SK-N-MC (cell line): Measurements from ENCODE around the gene OR13C3.

Experiments used
- DNase-seq: peaks from one replicate; pipeline ENCODE4 v3.0.0-alpha.2; 2011; ENCODE audit warnings: low read depth, low spot score
- H3K27ac ChIP-seq: fragments of 200-600 bp; sonication (generic); 2 replicates; pipeline ENCODE4 v1.5.1; 2016; ENCODE audit warnings: mixed run types
- H3K36me3 ChIP-seq: fragments of 200-600 bp; sonication (generic); 2 replicates; pipeline ENCODE4 v1.6.1; 2017; ENCODE audit warnings: antibody characterized with exemption, low read length, mixed read lengths; ENCODE audit not compliant: insufficient read depth
- H3K4me3 ChIP-seq: fragments of 200-600 bp; sonication (generic); 2 replicates; pipeline ENCODE4 v1.5.1; 2016
- H3K9ac ChIP-seq: fragments of 200-600 bp; sonication (generic); 2 replicates; pipeline ENCODE4 v1.8.0; 2017; ENCODE audit warnings: mixed run types, mixed read lengths; ENCODE audit not compliant: insufficient read length
- H3K9me3 ChIP-seq: fragments of 200-600 bp; sonication (generic); 2 replicates; pipeline ENCODE4 v1.6.1; 2017; ENCODE audit warnings: low read depth, mild to moderate bottlenecking, antibody characterized with exemption, low read length, moderate library complexity, mixed read lengths
- EZH2 ChIP-seq: fragments of 200-600 bp; sonication (generic); IDR thresholded peaks from one replicate; pipeline ENCODE4 v1.6.1; 2017; ENCODE audit warnings: antibody characterized with exemption
- FOXP2 ChIP-seq: optimal IDR thresholded peaks from 2 replicates; pipeline ENCODE3; 2011; ENCODE audit warnings: mild to moderate bottlenecking, moderate library complexity; ENCODE audit not compliant: insufficient read depth; ENCODE audit errors: extremely low read length, control extremely low read depth
- POLR2AphosphoS5 ChIP-seq: IDR thresholded peaks from 2 replicates; pipeline ENCODE4 v1.6.1; 2012; ENCODE audit warnings: mild to moderate bottlenecking, low read depth, low read length, borderline replicate concordance

Gene OR13C3

GRCh38 chr9:104494808-104495207 lies 41.8 kb downstream of the OR13C3 start:
- Histone ChIP-seq H3K4me3 (no peak overlapping the region), H3K9ac (no peak overlapping the region), H3K36me3 (no peaks in the 10 kb centered on the region), H3K9me3 (no peaks in the 10 kb centered on the region), H3K27ac (no peak overlapping the region)
- no peak for DNase-seq
- TF ChIP-seq POLR2AphosphoS5 (no peak), EZH2 (no peak), FOXP2 (no peak)
